ENCODE data around the gene POGLUT3. TPM values are rescaled to one million over a fixed set of nuclear protein-coding genes. Genes with fewer than 3 reads are reported as not detected.

The POGLUT3 gene
- total and polyA plus RNA-seq, 2 of the 4 experiments (the other 2 are of a cell fraction): 31.7 to 34.8 TPM

DNA sequence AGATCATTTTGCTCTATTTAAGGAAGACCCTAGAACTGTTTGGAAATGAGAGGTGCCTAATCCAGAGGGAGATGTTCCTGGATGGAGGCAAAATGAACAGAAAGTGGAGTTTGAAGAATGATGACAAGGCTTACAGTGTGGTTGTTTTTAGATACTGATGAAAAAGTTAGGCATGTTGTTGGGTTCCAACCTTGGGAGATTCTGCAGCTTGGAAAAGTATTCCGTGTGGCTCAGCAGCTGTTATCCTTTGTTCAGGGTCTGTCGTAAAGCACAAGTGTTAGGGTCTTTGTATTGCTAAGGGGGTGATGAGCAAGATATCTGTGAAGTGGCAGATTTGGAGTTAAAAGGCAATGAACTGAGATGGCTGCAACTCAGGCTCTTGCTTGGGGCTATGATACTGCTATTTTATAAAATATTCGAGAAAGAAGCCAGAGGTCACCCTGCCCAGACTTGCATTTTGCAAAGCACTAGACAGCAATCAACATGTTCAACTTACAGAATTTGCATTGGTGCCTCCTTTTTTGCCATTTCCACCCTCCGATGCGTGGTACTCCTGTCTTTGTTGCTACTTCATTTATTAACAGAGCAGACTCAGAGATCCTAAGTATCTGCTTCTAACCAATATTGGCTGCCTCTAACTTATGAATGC, 45.3 kb upstream of the POGLUT3 start:
- Histone ChIP-seq H3K56ac (ENCODE audit: extremely low read depth, insufficient read depth, low read length) (no peak overlapping the region), H2BK120ac (ENCODE audit: low read depth, low read length) (no peak overlapping the region), H3K79me1 (ENCODE audit: low read depth in 1 of 2, low read length in 2 of 2) (no peaks in the 10 kb centered on the region), H3K27ac (ENCODE audit: insufficient read depth, low read length) (no peak overlapping the region), H2BK5ac (ENCODE audit: low read depth, low read length, poor library complexity, severe bottlenecking) (no peak overlapping the region), H3K4me3 (ENCODE audit: insufficient read depth, low read depth, low read length) (no peak overlapping the region), H4K20me1 (ENCODE audit: insufficient read depth, low read length) (no peaks in the 10 kb centered on the region), H2AFZ (replicated peaks; ENCODE audit: low read length, poor library complexity) (no peak overlapping the region), H3K4me2 (ENCODE audit: low read depth, low read length) (no peak overlapping the region), H2AK9ac (replicated peaks; ENCODE audit: low read depth, low read length, poor library complexity) (no peak overlapping the region), H4K5ac (ENCODE audit: low read depth, low read length) (no peak overlapping the region), H4K91ac (ENCODE audit: insufficient read depth, low read depth, low read length) (no peak overlapping the region), H3K9ac (ENCODE audit: low read depth, low read length) (no peak overlapping the region), H2BK15ac (ENCODE audit: low read depth, low read length) (no peak overlapping the region), H3K9me1 (ENCODE audit: insufficient read depth, low read length) (no peaks in the 10 kb centered on the region), H2AK5ac (ENCODE audit: low read depth, low read length) (no peak overlapping the region), H3K14ac (replicated peaks; ENCODE audit: low read depth, low read length) (no peak overlapping the region), H3K18ac (ENCODE audit: low read depth, low read length) (no peak overlapping the region), H4K8ac (ENCODE audit: low read depth in 2 of 2, low read length in 2 of 2) (no peak overlapping the region), H3K4me1 (ENCODE audit: control insufficient read depth, insufficient read depth, low read length) (no peaks in the 10 kb centered on the region; the same call in 1 of the 2 replicates), H3K4ac (ENCODE audit: low read depth, low read length) (no peak overlapping the region), H3K23ac (ENCODE audit: low read depth, low read length) (no peak overlapping the region), H3K36me3 (ENCODE audit: control insufficient read depth, insufficient read depth, low read length) (no peaks in the 10 kb centered on the region), H2BK20ac (ENCODE audit: low read depth, low read length) (no peak overlapping the region), H3K27me3 (ENCODE audit: control insufficient read depth, insufficient read depth, low read length) (no peaks in the 10 kb centered on the region; the same call in 1 of the 2 replicates), H3K9me3 (ENCODE audit: control insufficient read depth, insufficient read depth, low read length) (no peaks in the 10 kb centered on the region)
- dilution Hi-C loops (cut with HindIII; ENCODE audit: low sequenced_read_pairs, unreplicated experiment): no loop called here
- CTCF ChIA-PET: no interaction called here
- in situ Hi-C loops (cut with MboI; ENCODE audit: low sequenced_read_pairs): no loop called here
- no peak for DNase-seq
- no TSS peak for BruUV-seq (replicated peaks)
- 80% methylated on average over 1 of the region's 5 CpGs; no CpG with 5 or more reads in 1 of the 2 experiments for WGBS, 2 experiments (ENCODE audit: extremely low coverage in 2 of 2, insufficient read length in 1 of 2)
- POLR2A ChIA-PET (ENCODE audit: unreplicated experiment): no interaction called here
- intact Hi-C loops (cut with micrococcal nuclease): no loop called here
- no peak for ATAC-seq (ENCODE audit: low read depth)
- TF ChIP-seq CEBPB (IDR thresholded peaks at IDR 0.05; ENCODE audit: low read depth, low read length) (no peak), FOS (IDR thresholded peaks at IDR 0.05; ENCODE audit: low read depth, low read length) (no peak), CTCF (conservative IDR thresholded peaks at IDR 0.05; ENCODE audit: low read depth, low read length) (no peak), POLR2A (IDR thresholded peaks at IDR 0.05; ENCODE audit: low read depth, low read length) (no peak), MXI1 (IDR thresholded peaks at IDR 0.05; ENCODE audit: borderline replicate concordance, low read depth, low read length) (no peak)

Data from IMR-90 (cell line).